Lower lobe of right lung (tissue), 2 donors: ENCODE measurements around the gene CBX5. TPM values are rescaled to one million over a fixed set of nuclear protein-coding genes. Genes with fewer than 3 reads are reported as not detected.
A peak's percentile ranks its signal among the peaks of the same experiment; 100 is the strongest.

Experiments
- ATAC-seq, 2 donors: fragments of 200-7000 bp; cut with Tn5 transposase; one replicate each; pipeline ENCODE4 v1.9.1; 2020 to 2022; ENCODE audit warnings: mild to moderate bottlenecking in 2 of 2, moderate library complexity in 2 of 2
- DNase-seq: peaks from one replicate; pipeline ENCODE4 v3.0.0-alpha.2; 2020
- H3K27ac ChIP-seq: fragments of 200-600 bp; one replicate; pipeline ENCODE4 v1.8.0; 2022
- H3K27me3 ChIP-seq: fragments of 200-600 bp; one replicate; pipeline ENCODE4 v1.8.0; 2022; ENCODE audit warnings: low read depth
- H3K36me3 ChIP-seq: fragments of 200-600 bp; one replicate; pipeline ENCODE4 v1.8.0; 2022; ENCODE audit warnings: mild to moderate bottlenecking
- H3K4me1 ChIP-seq: fragments of 200-600 bp; one replicate; pipeline ENCODE4 v1.8.0; 2022
- H3K4me3 ChIP-seq: fragments of 200-600 bp; one replicate; pipeline ENCODE4 v1.8.0; 2022; ENCODE audit warnings: mild to moderate bottlenecking
- H3K9me3 ChIP-seq: fragments of 200-600 bp; one replicate; pipeline ENCODE4 v1.8.0; 2022
- CTCF ChIP-seq: fragments of 200-600 bp; IDR thresholded peaks from one replicate; pipeline ENCODE4 v1.8.0; 2022; ENCODE audit warnings: antibody characterized with exemption, mild to moderate bottlenecking
- intact Hi-C: fragments of 100-400 bp; cut with DNase I; formaldehyde crosslinking; loops from one replicate; pipeline ENCODE4 v1.11.0; 2022
- total RNA-seq: library from RNA; stranded (reverse); fragmentation: NEBNext Ultra II Directional; extraction: Animal tissue kit (Norgen Biotek cat#: 25700); gene quantifications from one replicate; pipeline ENCODE4 v1.2.1, GENCODE V29; 2021
- donor health status: DM: no; HTN: yes; CAD: no; lungs with severe emphysema.

CBX5 gene
- total RNA-seq, 1 donor from 2014 or later, result 50.1 TPM

GRCh38 chr12:54220567-54220966 is 59.4 kb downstream of the CBX5 start:
- no peaks in the 10 kb centered on the region for H3K9me3 ChIP-seq
- no peaks in the 10 kb centered on the region for H3K36me3 ChIP-seq
- ATAC-seq (no peak), DNase-seq (no peak)
- no peak overlapping the region for H3K27ac ChIP-seq
- H3K27me3 ChIP-seq, result peaks cover 18% of the 10 kb centered on the region
- TF ChIP-seq CTCF, result no peak
- intact Hi-C loops, result no loop called here
- H3K4me1 ChIP-seq, result peaks cover 28% of the 10 kb centered on the region
- H3K4me3 ChIP-seq, result no peak overlapping the region

GRCh38 chr12:54220092-54220557 is 59.8 kb downstream of the CBX5 start:
- DNase-seq (no peak), ATAC-seq (peak; percentile 67 to 68)
- Histone ChIP-seq H3K27me3 (peaks cover 21% of the 10 kb centered on the region), H3K27ac (no peak overlapping the region), H3K4me1 (peaks cover 29% of the 10 kb centered on the region), H3K9me3 (no peaks in the 10 kb centered on the region), H3K4me3 (no peak overlapping the region), H3K36me3 (no peaks in the 10 kb centered on the region)
- intact Hi-C loops, result no loop called here
- peak; percentile 72 for TF ChIP-seq CTCF

GRCh38 chr12:54217774-54218241 is 62.1 kb downstream of the CBX5 start:
- Histone ChIP-seq H3K9me3 (no peaks in the 10 kb centered on the region), H3K27ac (no peak overlapping the region), H3K36me3 (no peaks in the 10 kb centered on the region), H3K27me3 (peaks cover 32% of the 10 kb centered on the region), H3K4me3 (peak overlapping the region; percentile 28), H3K4me1 (peaks cover 37% of the 10 kb centered on the region)
- no peak for TF ChIP-seq CTCF
- ATAC-seq, result no peak
- no peak for DNase-seq
- intact Hi-C loops, result no loop called here

- Histone ChIP-seq H3K4me1 (peaks cover 37% of the 10 kb centered on the region), H3K4me3 (peak overlapping the region; percentile 28), H3K27ac (no peak overlapping the region), H3K27me3 (peaks cover 32% of the 10 kb centered on the region), H3K9me3 (no peaks in the 10 kb centered on the region), H3K36me3 (no peaks in the 10 kb centered on the region)
- intact Hi-C loops, result no loop called here
- peak; percentile 66 to 74 for ATAC-seq
- DNase-seq, result peak; percentile 82
- peak; percentile 68 for TF ChIP-seq CTCF
These were observed 62.9 kb downstream of the CBX5 start for GRCh38 chr12:54216797-54217661.

- Histone ChIP-seq H3K4me3 (peak overlapping the region; percentile 28), H3K4me1 (peaks cover 37% of the 10 kb centered on the region), H3K36me3 (no peaks in the 10 kb centered on the region), H3K27me3 (peaks cover 34% of the 10 kb centered on the region), H3K27ac (no peak overlapping the region), H3K9me3 (no peaks in the 10 kb centered on the region)
- no peak for ATAC-seq
- TF ChIP-seq CTCF, result no peak
- DNase-seq, result peak; percentile 58
- intact Hi-C loops, result no loop called here
These were observed 63.7 kb downstream of the CBX5 start for GRCh38 chr12:54215989-54216796.
